CD4-positive, alpha-beta memory T cell (primary cell): ENCODE results near the gene ANGEL2. TPM values are rescaled to one million over a fixed set of nuclear protein-coding genes. Genes with fewer than 3 reads are reported as not detected.
"Not testable (repeated sequence)": the region's sequence is repeated elsewhere in the genome, so short reads cannot be mapped to it uniquely, and the experiment has no call there.

Experiments used
- CTCF ChIA-PET: fragments of 350-600 bp; sonication (Branson Sonifier 250); formaldehyde crosslinking; loops from one replicate; lab custom pipeline; 2021; ENCODE audit warnings: inconsistent platforms; ENCODE audit not compliant: partially characterized antibody; lab: Charles Lee
- POLR2A ChIA-PET: fragments of 350-600 bp; sonication (Branson Sonifier 250); formaldehyde crosslinking; loops from one replicate; lab custom pipeline; 2021; ENCODE audit not compliant: partially characterized antibody; lab: Charles Lee
- DNase-seq, 5 donors: peaks; one replicate each; pipeline versions ENCODE4 v3.0.0 to v3.0.0-alpha.2; 2020 to 2022; ENCODE audit warnings: mixed read lengths in 1 of 5
- H3K27ac ChIP-seq: one replicate; pipeline ENCODE4 v1.7.0; 2013; ENCODE audit warnings: low read depth, low read length
- H3K27me3 ChIP-seq: 2 replicates; pipeline ENCODE4 v1.7.0; 2013; ENCODE audit warnings: mild to moderate bottlenecking, low read length, moderate library complexity; ENCODE audit not compliant: insufficient read depth
- H3K36me3 ChIP-seq: 2 replicates; pipeline ENCODE4 v1.7.0; 2013; ENCODE audit warnings: mild to moderate bottlenecking, low read length, moderate library complexity; ENCODE audit not compliant: insufficient read depth
- H3K4me1 ChIP-seq: 2 replicates; pipeline ENCODE4 v1.7.0; 2013; ENCODE audit warnings: mild to moderate bottlenecking, low read length, moderate library complexity; ENCODE audit not compliant: insufficient read depth
- H3K4me3 ChIP-seq, 2 donors: one replicate each; pipeline ENCODE4 v1.7.0; 2013; ENCODE audit warnings: low read length in 2 of 2, mild to moderate bottlenecking in 1 of 2
- H3K9me3 ChIP-seq, 2 donors: one replicate each; pipeline ENCODE4 v1.7.0; 2013; ENCODE audit warnings: low read length in 2 of 2, control low read depth in 1 of 2; ENCODE audit not compliant: control insufficient read depth in 1 of 2
- H3K27ac Mint-ChIP-seq, 7 donors: one replicate each; pipeline ENCODE4 v1.8.0; 2020 to 2021; ENCODE audit warnings: mixed read lengths in 7 of 7, mild to moderate bottlenecking in 6 of 7, inconsistent platforms in 3 of 7, moderate library complexity in 3 of 7
- H3K27me3 Mint-ChIP-seq, 2 donors: one replicate each; pipeline ENCODE4 v1.8.0; 2020 to 2021; ENCODE audit warnings: mixed read lengths in 2 of 2
- H3K36me3 Mint-ChIP-seq, 2 donors: one replicate each; pipeline ENCODE4 v1.8.0; 2020 to 2021; ENCODE audit warnings: mixed read lengths in 2 of 2, inconsistent platforms in 1 of 2, mild to moderate bottlenecking in 1 of 2
- H3K4me1 Mint-ChIP-seq, 4 donors: one replicate each; pipeline ENCODE4 v1.8.0; 2020 to 2021; ENCODE audit warnings: mixed read lengths in 4 of 4, mild to moderate bottlenecking in 1 of 4
- H3K4me3 Mint-ChIP-seq, 8 donors: one replicate each; pipeline ENCODE4 v1.8.0; 2020 to 2021; ENCODE audit warnings: mixed read lengths in 8 of 8, mild to moderate bottlenecking in 7 of 8, moderate library complexity in 6 of 8, inconsistent platforms in 3 of 8
- H3K9me3 Mint-ChIP-seq, 8 donors: one replicate each; pipeline ENCODE4 v1.8.0; 2020 to 2021; ENCODE audit warnings: mixed read lengths in 8 of 8, mild to moderate bottlenecking in 5 of 8, inconsistent platforms in 3 of 8, moderate library complexity in 1 of 8
- intact Hi-C: fragments of 100-400 bp; cut with micrococcal nuclease; formaldehyde crosslinking; loops from one replicate; pipeline ENCODE4 v1.15.1; 2023
- polyA plus RNA-seq, 2 donors: library from polyadenylated mRNA; unstranded; fragments of 300-500 nt; fragmentation: Illumina TruSeq; gene quantifications; one replicate each; pipeline ENCODE4 v1.2.3, GENCODE V29; 2021
- total RNA-seq, 2 experiments: library from RNA; stranded (reverse); gene quantifications; one replicate each; pipeline ENCODE4 v1.2.3, GENCODE V29; 2021

The ANGEL2 gene
- total and polyA plus RNA-seq, 4 experiments from 2014 or later: 22.3 to 81.4 (median 53.1) TPM

- no peaks in the 10 kb centered on the region for H3K36me3 ChIP-seq
- Mint-ChIP-seq H3K4me3 (no peak overlapping the region), H3K27me3 (peaks cover 9% of the 10 kb centered on the region in 2 donors), H3K27ac (no peak overlapping the region), H3K9me3 (peaks cover 0 to 2% (median 0%) of the 10 kb centered on the region in 8 donors), H3K36me3 (peaks cover 0 to 4% of the 10 kb centered on the region in 2 donors), H3K4me1 (peaks cover 3 to 13% (median 6%) of the 10 kb centered on the region in 4 donors)
- H3K4me3 ChIP-seq: no peak overlapping the region
- H3K27ac ChIP-seq: no peak overlapping the region
- intact Hi-C loops: loop anchor here (10.0 kb wide), 1 partner anchor 1265 kb away; the partner anchor contains the start of gene SMYD2
- POLR2A ChIA-PET: no interaction called here
- no peak for DNase-seq
- peaks cover 7% of the 10 kb centered on the region for H3K4me1 ChIP-seq
- CTCF ChIA-PET: no interaction called here
- H3K9me3 ChIP-seq: no peaks in the 10 kb centered on the region
- no peaks in the 10 kb centered on the region for H3K27me3 ChIP-seq
Measured at GRCh38 chr1:213019450-213019849, 3.8 kb upstream of the ANGEL2 start.

- no peaks in the 10 kb centered on the region for H3K36me3 ChIP-seq
- intact Hi-C loops: loop anchor here (10.0 kb wide), 1 partner anchor 1267 kb away; the partner anchor contains the start of gene SMYD2
- peaks cover 25% of the 10 kb centered on the region for H3K4me1 ChIP-seq
- Mint-ChIP-seq H3K27me3 (peaks cover 0 to 3% of the 10 kb centered on the region in 2 donors), H3K4me3 (no peak overlapping the region), H3K36me3 (peaks cover 0 to 15% of the 10 kb centered on the region in 2 donors), H3K27ac (peak overlapping the region in 1 of 7 donors; percentile 15), H3K4me1 (peaks cover 15 to 28% (median 19%) of the 10 kb centered on the region in 4 donors), H3K9me3 (peaks cover 0 to 2% (median 0%) of the 10 kb centered on the region in 8 donors)
- no peaks in the 10 kb centered on the region for H3K9me3 ChIP-seq
- DNase-seq: no peak
- H3K27ac ChIP-seq: no peak overlapping the region
- CTCF ChIA-PET: no interaction called here
- POLR2A ChIA-PET: no interaction called here
- no peaks in the 10 kb centered on the region for H3K27me3 ChIP-seq
- H3K4me3 ChIP-seq: no peak overlapping the region
Measured at GRCh38 chr1:213017447-213018273, 2.0 kb upstream of the ANGEL2 start.

- no peaks in the 10 kb centered on the region for H3K36me3 ChIP-seq
- Mint-ChIP-seq H3K4me1 (peaks cover 27 to 44% (median 34%) of the 10 kb centered on the region in 4 donors), H3K27ac (peak overlapping the region; percentile 98 to 100 (median 100)), H3K36me3 (peaks cover 5 to 30% of the 10 kb centered on the region in 2 donors), H3K9me3 (peaks cover 0 to 2% (median 0%) of the 10 kb centered on the region in 8 donors), H3K27me3 (no peaks in the 10 kb centered on the region), H3K4me3 (peak overlapping the region; percentile 96 to 100 (median 100))
- intact Hi-C loops: loop anchor here (1.0 to 10.0 kb wide), 6 partner anchors 37 to 1270 kb away; partner anchors contain the start of genes DTL, FLVCR1, INTS7 and NSL1
- no peaks in the 10 kb centered on the region for H3K27me3 ChIP-seq
- H3K4me3 ChIP-seq: peak overlapping the region; percentile 55 to 79
- peaks cover 40% of the 10 kb centered on the region for H3K4me1 ChIP-seq
- CTCF ChIA-PET: interaction anchor here (1.2 kb wide), 1 partner anchor 17 kb away, joined by 8 read pairs; no protein-coding TSS in a partner anchor
- POLR2A ChIA-PET: interaction anchor here (0.6 to 2.6 kb wide), 4 partner anchors 36 to 538 kb away, joined by 3 to 16 read pairs (median 3); partner anchors contain the start of genes FLVCR1, NSL1, RPS6KC1 and TATDN3
- no peaks in the 10 kb centered on the region for H3K9me3 ChIP-seq
- DNase-seq: peak in 1 of 5 donors; percentile 5
- H3K27ac ChIP-seq: peak overlapping the region; percentile 85
Measured at GRCh38 chr1:213014642-213015041, 1.0 kb downstream of the ANGEL2 start.

- Mint-ChIP-seq H3K27ac (peak overlapping the region in 3 of 7 donors; percentile 19 to 31 (median 22)), H3K27me3 (no peaks in the 10 kb centered on the region), H3K36me3 (peaks cover 24 to 70% of the 10 kb centered on the region in 2 donors), H3K4me3 (no peak overlapping the region), H3K9me3 (no peaks in the 10 kb centered on the region), H3K4me1 (peaks cover 20 to 35% (median 29%) of the 10 kb centered on the region in 4 donors)
- CTCF ChIA-PET: no interaction called here
- Histone ChIP-seq H3K9me3 (no peaks in the 10 kb centered on the region), H3K27ac (no peak overlapping the region), H3K27me3 (no peaks in the 10 kb centered on the region), H3K4me1 (peaks cover 24% of the 10 kb centered on the region), H3K36me3 (peaks cover 24% of the 10 kb centered on the region), H3K4me3 (no peak overlapping the region)
- POLR2A ChIA-PET: no interaction called here
- DNase-seq: no peak
- intact Hi-C loops: no loop called here
Measured at GRCh38 chr1:213008564-213008963, 7.1 kb downstream of the ANGEL2 start.

- no peak for DNase-seq
- ChIA-PET CTCF (interaction anchor here (2.3 kb wide), 1 partner anchor 9 kb away, joined by 9 read pairs; no protein-coding TSS in a partner anchor), POLR2A (no interaction called here)
- no peaks in the 10 kb centered on the region for H3K9me3 Mint-ChIP-seq
- peaks cover 19% of the 10 kb centered on the region for H3K36me3 ChIP-seq
- no peaks in the 10 kb centered on the region for H3K4me1 ChIP-seq
- H3K9me3 ChIP-seq: no peaks in the 10 kb centered on the region
- H3K36me3 Mint-ChIP-seq: peaks cover 34 to 64% of the 10 kb centered on the region in 2 donors
- intact Hi-C loops: no loop called here
- H3K27ac ChIP-seq: no peak overlapping the region
- H3K4me1 Mint-ChIP-seq: peaks cover 0 to 7% (median 6%) of the 10 kb centered on the region in 4 donors
- no peaks in the 10 kb centered on the region for H3K27me3 Mint-ChIP-seq
- H3K4me3 ChIP-seq: no peak overlapping the region
- peak overlapping the region in 3 of 7 donors; percentile 2 to 42 (median 8) for H3K27ac Mint-ChIP-seq
- no peak overlapping the region for H3K4me3 Mint-ChIP-seq
- H3K27me3 ChIP-seq: no peaks in the 10 kb centered on the region
Measured at GRCh38 chr1:213003256-213003655, 12.4 kb downstream of the ANGEL2 start.

GRCh38 chr1:212994926-212995325, 20.7 kb downstream of the ANGEL2 start:
- CTCF ChIA-PET: interaction anchor here (0.9 to 3.8 kb wide), 16 partner anchors 8 to 539 kb away, joined by 3 to 31 read pairs (median 6); partner anchors contain the start of genes BATF3, FLVCR1, NSL1 and TATDN3
- H3K27ac ChIP-seq: no peak overlapping the region

GRCh38 chr1:212993960-212994359, 21.7 kb downstream of the ANGEL2 start:
- CTCF ChIA-PET: interaction anchor here (1.3 to 3.8 kb wide), 8 partner anchors 10 to 538 kb away, joined by 6 to 31 read pairs (median 12); partner anchors contain the start of gene BATF3
- H3K4me1 Mint-ChIP-seq, H3K4me3 ChIP-seq, H3K36me3 ChIP-seq, H3K9me3 Mint-ChIP-seq, H3K4me1 ChIP-seq, POLR2A ChIA-PET, H3K9me3 ChIP-seq, H3K27ac ChIP-seq, H3K4me3 Mint-ChIP-seq, DNase-seq, H3K27me3 Mint-ChIP-seq, H3K27ac Mint-ChIP-seq, H3K27me3 ChIP-seq: not testable (repeated sequence)
- intact Hi-C loops: loop anchor here (2.0 kb wide), 2 partner anchors 179 to 517 kb away; no protein-coding TSS in a partner anchor
- peaks cover 21 to 50% of the 10 kb centered on the region in 2 donors for H3K36me3 Mint-ChIP-seq

More at GRCh38 chr1:212994926-212995325, 20.7 kb downstream of the ANGEL2 start:
- H3K4me1 ChIP-seq: no peaks in the 10 kb centered on the region
- no peak overlapping the region for H3K4me3 Mint-ChIP-seq
- H3K27me3 ChIP-seq: no peaks in the 10 kb centered on the region
- H3K4me1 Mint-ChIP-seq: peaks cover 3 to 6% (median 5%) of the 10 kb centered on the region in 4 donors
- POLR2A ChIA-PET: no interaction called here
- intact Hi-C loops: loop anchor here (2.0 to 5.0 kb wide), 3 partner anchors 180 to 538 kb away; no protein-coding TSS in a partner anchor
- H3K36me3 ChIP-seq: peaks cover 7% of the 10 kb centered on the region
- H3K27me3 Mint-ChIP-seq: no peaks in the 10 kb centered on the region
- H3K27ac Mint-ChIP-seq: no peak overlapping the region
- DNase-seq: no peak
- no peaks in the 10 kb centered on the region for H3K9me3 Mint-ChIP-seq
- H3K4me3 ChIP-seq: no peak overlapping the region
- peaks cover 27 to 44% of the 10 kb centered on the region in 2 donors for H3K36me3 Mint-ChIP-seq
- H3K9me3 ChIP-seq: no peaks in the 10 kb centered on the region
